K562 (cell line): ENCODE data around the gene ISY1. TPM values are rescaled to one million over a fixed set of nuclear protein-coding genes. Genes with fewer than 3 reads are reported as not detected.

Experiments used
- CSDE1 ChIP-seq, 2 experiments: fragments of 450-650 bp; IDR thresholded peaks; 2 replicates each; pipeline ENCODE4 v1.6.1; 2016; ENCODE audit warnings: mild to moderate bottlenecking in 1 of 2
- CTCF ChIP-seq, 3 experiments: IDR thresholded peaks in 2 of 3; conservative IDR thresholded peaks in 1 of 3; 2 replicates each; pipeline ENCODE4 v1.5.1; 2011 to 2012; ENCODE audit warnings: low read length in 3 of 3, mild to moderate bottlenecking in 3 of 3, control low read depth in 2 of 3, improper control_type of control experiment in 1 of 3, inconsistent platforms in 1 of 3, low read depth in 1 of 3, mixed read lengths in 1 of 3, moderate library complexity in 1 of 3; ENCODE audit not compliant: insufficient read depth in 2 of 3
- CXXC5 ChIP-seq: fragments of 250-450 bp; sonication (Bioruptor Pico); IDR thresholded peaks from 2 replicates; pipeline ENCODE4 v1.8.0; 2022; ENCODE audit warnings: inconsistent platforms, mild to moderate bottlenecking, moderate library complexity
- GMEB1 ChIP-seq: fragments of 250-450 bp; sonication (Bioruptor Pico); IDR thresholded peaks from 2 replicates; pipeline ENCODE4 v1.4.0; 2020; ENCODE audit warnings: mild to moderate bottlenecking
- HMGXB4 ChIP-seq: sonication (generic); formaldehyde crosslinking; IDR thresholded peaks from 2 replicates; pipeline ENCODE4 v1.8.1; 2023; ENCODE audit warnings: mild to moderate bottlenecking, missing genetic modification reagents
- ILK ChIP-seq: fragments of 450-650 bp; IDR thresholded peaks from 2 replicates; pipeline ENCODE4 v1.6.1; 2016; ENCODE audit warnings: missing genetic modification characterization, low read depth, mild to moderate bottlenecking, missing compliant biosample characterization, moderate library complexity, borderline replicate concordance
- KLF6 ChIP-seq: fragments of 250-450 bp; sonication (Bioruptor Pico); IDR thresholded peaks from 2 replicates; pipeline ENCODE4 v1.4.0; 2020; ENCODE audit warnings: mild to moderate bottlenecking, moderate library complexity, borderline replicate concordance
- L3MBTL2 ChIP-seq: fragments of 450-650 bp; IDR thresholded peaks from 2 replicates; pipeline ENCODE4 v1.6.1; 2016; ENCODE audit warnings: mild to moderate bottlenecking, moderate library complexity
- MCM2 ChIP-seq: fragments of 450-650 bp; IDR thresholded peaks from 2 replicates; pipeline ENCODE4 v1.6.1; 2017; ENCODE audit warnings: low read depth, mild to moderate bottlenecking
- NFATC3 ChIP-seq: fragments of 450-650 bp; IDR thresholded peaks from 2 replicates; pipeline ENCODE4 v1.6.1; 2017; ENCODE audit warnings: mild to moderate bottlenecking
- NR0B1 ChIP-seq: fragments of 450-650 bp; IDR thresholded peaks from one replicate; pipeline ENCODE4 v1.6.1; 2018; ENCODE audit warnings: mild to moderate bottlenecking, moderate library complexity; ENCODE audit not compliant: partially characterized antibody
- RAD51 ChIP-seq: fragments of 450-650 bp; IDR thresholded peaks from 2 replicates; pipeline ENCODE4 v1.7.1; 2016; ENCODE audit warnings: low read depth, mild to moderate bottlenecking, borderline replicate concordance
- RB1 ChIP-seq: fragments of 450-650 bp; IDR thresholded peaks from 2 replicates; pipeline ENCODE4 v1.6.1; 2017; ENCODE audit warnings: low read depth, mild to moderate bottlenecking
- SMAD4 ChIP-seq: fragments of 250-450 bp; sonication (Bioruptor Pico); conservative IDR thresholded peaks from 2 replicates; pipeline ENCODE4 v1.8.0; 2021; ENCODE audit warnings: inconsistent platforms, mild to moderate bottlenecking, moderate library complexity
- USF1 ChIP-seq: sonication (generic); formaldehyde crosslinking; IDR thresholded peaks from 2 replicates; pipeline ENCODE4 v1.9.0; 2022; ENCODE audit warnings: mild to moderate bottlenecking, missing genetic modification reagents
- YBX1 ChIP-seq: fragments of 450-650 bp; IDR thresholded peaks from 2 replicates; pipeline ENCODE4 v1.7.1; 2016; ENCODE audit warnings: mild to moderate bottlenecking
- polyA plus RNA-seq, 8 experiments: library from polyadenylated mRNA; depleted of rRNA in 4 of 8; stranded (reverse) in 5 of 8; unstranded in 3 of 8; fragments of >200 nt; fragmentation: Nextera tagmentation in 2 of 8; fragmentation: Illumina TruSeq in 1 of 8; extraction: Ambion mirVana in 2 of 8; extraction: Trizol in 1 of 8; gene quantifications; 2 replicates each; pipeline versions ENCODE4 v1.2.1 to v1.2.3, GENCODE V29; 2011 to 2014; ENCODE audit warnings: inconsistent platforms in 1 of 8, missing spikeins in 1 of 8
- total RNA-seq, 7 experiments: library from RNA; depleted of rRNA in 6 of 7; stranded (reverse); fragments of >200 nt in 6 of 7; fragmentation: Illumina TruSeq in 2 of 7; extraction: Trizol in 2 of 7; gene quantifications; 2 replicates each; pipeline versions ENCODE4 v1.2.1 to v1.2.3, GENCODE V29; 2011 to 2021; ENCODE audit warnings: low replicate concordance in 1 of 7

The ISY1 gene
- total and polyA plus RNA-seq, 9 of the 15 experiments (the other 6 are each of a cell fraction or from before 2014, with no cell fraction given), result 23.5 to 50.0 (median 32.9) TPM

- no peak; the same call in 1 of the 2 replicates for TF ChIP-seq RB1
- TF ChIP-seq YBX1, result no peak
- 0 out of 2 replicates have a peak, but pooled peaks have one; percentile 52 for TF ChIP-seq HMGXB4 (CRISPR knock-in tag)
- TF ChIP-seq ILK (tag), result no peak
- no peak for TF ChIP-seq MCM2
- peak; percentile 76 for TF ChIP-seq CXXC5
- TF ChIP-seq CSDE1 (IDR thresholded peaks at IDR 0.05), result peak in 1 of 2 experiments; percentile 53; a peak in 1 of 4 replicates
- TF ChIP-seq GMEB1 (CRISPR knock-in tag), result peak; percentile 35
- peak; percentile 75 to 82 (median 81) for TF ChIP-seq CTCF (IDR thresholded peaks at IDR 0.05 in 2 of 3, conservative IDR thresholded peaks at IDR 0.05 in 1 of 3; ENCODE audit: insufficient read depth in 2 of 3, low read depth in 1 of 3, low read length in 3 of 3)
- TF ChIP-seq L3MBTL2, result peak; percentile 68
- TF ChIP-seq USF1 (CRISPR knock-in tag), result no peak
- TF ChIP-seq RAD51, result no peak
- 0 out of 2 replicates have a peak, but pooled peaks have one; percentile 31 for TF ChIP-seq SMAD4
- TF ChIP-seq KLF6 (CRISPR knock-in tag), result no peak
- peak; percentile 81 for TF ChIP-seq NFATC3
- no peak for TF ChIP-seq NR0B1
Observed at GRCh38 chr3:129160891-129161859, at the start of gene ISY1 (continued).
